HepG2 (cell line): ENCODE data around the gene GPATCH8.

Source experiments
- CREB1 ChIP-seq, 2 experiments: fragments of 450-650 bp in 1 of 2; IDR thresholded peaks; 2 replicates each; pipeline ENCODE4 v1.6.1; 2016 to 2017; ENCODE audit warnings: control low read depth in 1 of 2, mild to moderate bottlenecking in 1 of 2, missing compliant biosample characterization in 1 of 2, missing genetic modification characterization in 1 of 2
- FOSL1 ChIP-seq: sonication (generic); formaldehyde crosslinking; IDR thresholded peaks from 2 replicates; pipeline ENCODE4 v1.9.0; 2021; ENCODE audit warnings: missing genetic modification reagents, borderline replicate concordance
- KLF13 ChIP-seq: sonication (generic); formaldehyde crosslinking; IDR thresholded peaks from 2 replicates; pipeline ENCODE4 v1.4.0; 2020; ENCODE audit warnings: mild to moderate bottlenecking, missing genetic modification reagents
- NFATC3 ChIP-seq: sonication (generic); formaldehyde crosslinking; IDR thresholded peaks from 2 replicates; pipeline ENCODE4 v1.5.1; 2020; ENCODE audit warnings: mild to moderate bottlenecking, missing genetic modification reagents
- POLR2A ChIP-seq, 2 experiments: IDR thresholded peaks; 2 replicates each; pipeline ENCODE4 v1.6.1; 2011; ENCODE audit warnings: low read depth in 2 of 2, low read length in 2 of 2, mild to moderate bottlenecking in 1 of 2, moderate library complexity in 1 of 2; ENCODE audit not compliant: insufficient read depth in 1 of 2
- TF ChIP-seq, protein P1 (sequence below): sonication (generic); formaldehyde crosslinking; IDR thresholded peaks from 2 replicates; pipeline ENCODE4 v1.5.0; 2020; ENCODE audit warnings: mild to moderate bottlenecking, missing genetic modification reagents, moderate library complexity

DNA sequence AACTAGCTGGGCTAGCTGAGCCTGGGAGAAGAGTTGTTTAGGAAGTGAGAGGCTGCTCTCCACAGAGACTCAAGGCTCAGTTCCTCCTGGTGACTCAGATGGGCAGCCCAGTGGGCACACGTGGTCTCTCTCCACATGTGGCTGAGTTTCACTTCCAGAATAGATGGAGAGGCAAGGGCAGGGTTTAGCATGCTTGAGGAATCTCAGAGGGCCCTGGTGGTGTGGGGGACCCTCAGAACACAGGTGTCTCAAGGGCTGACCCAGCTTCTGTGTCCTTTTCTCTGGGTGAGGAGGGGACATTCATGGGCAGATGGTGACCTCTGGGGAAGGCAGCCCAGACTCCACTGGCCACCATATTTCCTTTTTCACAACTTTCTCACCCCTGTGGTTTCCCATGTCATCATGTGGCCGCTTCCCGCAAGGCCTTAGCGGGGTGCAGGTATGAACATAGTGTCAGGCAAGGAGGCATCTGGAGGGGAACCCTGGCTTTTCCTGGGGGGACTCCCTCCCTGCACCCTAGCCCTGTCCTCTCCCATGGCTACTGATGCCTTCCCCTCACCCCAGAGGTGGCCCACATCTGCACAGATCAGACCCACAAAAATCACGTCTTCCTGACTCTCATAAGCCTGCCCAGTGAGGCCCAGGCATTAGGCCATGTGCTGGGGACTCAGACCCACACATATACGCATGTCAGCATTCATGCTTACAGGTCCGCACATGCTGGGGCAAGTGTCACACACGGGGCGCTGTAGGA, 154.8 kb downstream of the GPATCH8 start:
- TF ChIP-seq, protein P1, sequence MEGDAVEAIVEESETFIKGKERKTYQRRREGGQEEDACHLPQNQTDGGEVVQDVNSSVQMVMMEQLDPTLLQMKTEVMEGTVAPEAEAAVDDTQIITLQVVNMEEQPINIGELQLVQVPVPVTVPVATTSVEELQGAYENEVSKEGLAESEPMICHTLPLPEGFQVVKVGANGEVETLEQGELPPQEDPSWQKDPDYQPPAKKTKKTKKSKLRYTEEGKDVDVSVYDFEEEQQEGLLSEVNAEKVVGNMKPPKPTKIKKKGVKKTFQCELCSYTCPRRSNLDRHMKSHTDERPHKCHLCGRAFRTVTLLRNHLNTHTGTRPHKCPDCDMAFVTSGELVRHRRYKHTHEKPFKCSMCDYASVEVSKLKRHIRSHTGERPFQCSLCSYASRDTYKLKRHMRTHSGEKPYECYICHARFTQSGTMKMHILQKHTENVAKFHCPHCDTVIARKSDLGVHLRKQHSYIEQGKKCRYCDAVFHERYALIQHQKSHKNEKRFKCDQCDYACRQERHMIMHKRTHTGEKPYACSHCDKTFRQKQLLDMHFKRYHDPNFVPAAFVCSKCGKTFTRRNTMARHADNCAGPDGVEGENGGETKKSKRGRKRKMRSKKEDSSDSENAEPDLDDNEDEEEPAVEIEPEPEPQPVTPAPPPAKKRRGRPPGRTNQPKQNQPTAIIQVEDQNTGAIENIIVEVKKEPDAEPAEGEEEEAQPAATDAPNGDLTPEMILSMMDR (CRISPR knock-in tag), result no peak
- TF ChIP-seq CREB1 (IDR thresholded peaks at IDR 0.05), result no peak
- no peak for TF ChIP-seq CREB1 (CRISPR knock-in tag; IDR thresholded peaks at IDR 0.05)
- no peak for TF ChIP-seq KLF13 (CRISPR knock-in tag)
- no peak for TF ChIP-seq FOSL1 (CRISPR knock-in tag)
- TF ChIP-seq POLR2A (IDR thresholded peaks at IDR 0.05; ENCODE audit: insufficient read depth in 1 of 2, low read depth in 2 of 2, low read length in 2 of 2), result no peak
- TF ChIP-seq NFATC3 (CRISPR knock-in tag), result no peak
